NCI-H748 treated with DMSO at 0.1 percent for 48 hours (cell line): ENCODE measurements around the gene CD40.

Experiments used
- DNase-seq: peaks from one replicate; lab custom pipeline; 2025; lab: John Stamatoyannopoulos, UW

Gene CD40

GRCh38 chr20:46123482-46124245 lies 5.5 kb downstream of the CD40 start:
- no peak for DNase-seq

DNA sequence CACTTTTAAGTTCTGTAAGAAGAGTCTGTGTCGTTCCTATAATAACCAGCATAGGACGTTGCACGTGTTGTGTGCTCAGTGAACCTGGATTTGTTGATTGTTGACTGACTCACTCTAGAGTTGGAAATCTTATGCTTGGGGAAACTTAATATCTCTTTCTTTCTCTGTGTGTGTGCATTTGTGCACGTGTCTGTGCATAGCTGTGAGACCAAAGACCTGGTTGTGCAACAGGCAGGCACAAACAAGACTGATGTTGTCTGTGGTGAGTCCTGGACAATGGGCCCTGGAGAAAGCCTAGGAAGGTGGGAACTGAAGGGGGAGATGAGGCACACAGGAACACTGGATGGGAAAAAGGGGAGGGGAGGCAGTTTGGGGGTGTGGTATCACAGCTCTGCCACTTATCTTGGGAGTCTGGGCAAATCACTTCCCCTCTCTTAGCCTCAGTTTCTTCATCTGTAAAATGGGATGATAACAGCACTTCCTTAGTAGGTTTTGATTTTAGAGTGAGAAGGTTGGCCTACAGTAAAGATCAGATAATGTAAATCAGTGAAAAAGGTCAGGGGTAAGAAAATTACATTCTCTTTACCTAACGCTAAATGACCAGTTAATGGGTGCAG lies 8.4 kb downstream of the CD40 start:
- DNase-seq, result no peak

DNA sequence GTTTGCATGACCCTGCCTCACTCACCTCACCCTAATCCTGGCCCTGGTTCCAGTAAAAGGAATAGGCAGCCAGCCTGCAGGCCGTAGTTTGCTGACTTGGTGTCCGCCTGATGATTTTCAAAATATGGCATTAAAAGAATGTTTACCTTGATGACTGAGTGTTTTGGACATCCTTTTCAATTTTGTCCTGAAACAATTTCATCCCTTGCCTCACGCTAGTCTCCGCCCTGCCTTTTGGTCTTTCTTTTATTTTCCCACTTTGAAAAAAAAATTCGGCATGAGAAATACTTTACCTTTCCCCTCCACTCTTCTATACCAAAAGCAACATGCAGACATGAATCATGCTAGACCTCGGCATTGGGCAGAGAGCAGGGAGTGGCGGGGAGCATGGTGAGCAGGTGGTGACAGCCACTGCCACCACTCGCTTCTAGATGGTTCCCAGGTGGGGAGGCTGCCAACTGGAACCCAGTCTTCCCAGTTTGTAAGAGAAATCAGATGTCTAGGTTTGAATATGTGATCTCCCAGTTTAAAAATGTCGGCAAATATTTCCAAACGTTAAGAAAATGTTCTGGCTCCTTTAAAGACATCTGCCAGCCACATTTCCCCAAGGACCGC lies 9.4 kb downstream of the CD40 start:
- no peak for DNase-seq

DNA sequence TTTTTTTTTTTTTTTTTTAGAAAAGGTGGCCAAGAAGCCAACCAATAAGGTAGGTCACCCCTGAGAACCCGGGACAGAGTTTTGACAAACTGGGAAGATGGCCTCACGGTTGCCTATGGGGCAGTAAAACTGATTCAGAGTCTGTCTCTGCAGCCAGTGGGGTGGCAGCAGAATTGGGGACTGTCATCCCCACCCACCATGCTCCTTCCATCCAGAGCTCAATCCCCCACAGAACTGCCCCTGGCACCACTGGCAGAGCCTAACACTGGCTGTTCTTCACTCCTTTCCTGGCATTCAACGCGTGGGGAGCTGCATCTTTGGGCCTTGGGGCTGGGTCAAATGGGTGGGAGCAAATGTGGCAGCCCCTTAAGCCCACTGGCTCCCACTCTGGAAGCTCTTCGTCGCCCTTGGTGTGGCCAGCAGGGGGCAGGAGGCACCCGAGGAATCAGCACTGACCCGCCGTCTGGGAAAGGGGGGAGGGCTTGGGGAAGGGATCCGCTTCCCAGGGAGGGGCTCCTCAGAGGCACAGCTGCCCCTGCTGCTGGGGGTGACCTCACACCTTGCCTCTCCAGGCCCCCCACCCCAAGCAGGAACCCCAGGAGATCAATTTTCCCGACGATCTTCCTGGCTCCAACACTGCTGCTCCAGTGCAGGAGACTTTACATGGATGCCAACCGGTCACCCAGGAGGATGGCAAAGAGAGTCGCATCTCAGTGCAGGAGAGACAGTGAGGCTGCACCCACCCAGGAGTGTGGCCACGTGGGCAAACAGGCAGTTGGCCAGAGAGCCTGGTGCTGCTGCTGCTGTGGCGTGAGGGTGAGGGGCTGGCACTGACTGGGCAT lies 10.4 kb downstream of the CD40 start:
- DNase-seq, result no peak

GRCh38 chr20:46129955-46130481 lies 11.9 kb downstream of the CD40 start:
- DNase-seq, result no peak

GRCh38 chr20:46130534-46130933 lies 12.4 kb downstream of the CD40 start:
- no peak for DNase-seq

- no peak for DNase-seq
Measured at GRCh38 chr20:46131396-46131795, 13.3 kb downstream of the CD40 start.

DNA sequence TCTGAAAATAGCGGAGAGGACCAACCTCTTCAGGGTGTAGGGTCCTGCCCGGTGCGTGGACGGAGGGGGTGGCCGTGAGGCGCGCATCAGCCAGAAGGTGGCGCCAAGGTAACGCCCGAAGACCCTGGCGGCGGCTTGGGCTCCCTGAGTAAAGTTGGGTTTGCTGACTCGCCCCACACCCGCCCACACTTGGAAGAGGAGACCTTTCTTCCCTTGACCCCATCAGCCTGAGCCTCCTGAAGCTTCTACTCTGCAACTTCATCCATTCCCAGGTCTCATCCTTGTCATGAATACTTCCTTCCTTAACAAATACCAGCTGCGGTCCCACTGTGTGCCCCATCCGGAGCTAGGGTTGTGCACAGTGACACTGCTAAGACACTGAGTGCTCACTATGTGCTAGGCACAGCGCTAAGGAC lies 14.6 kb downstream of the CD40 start:
- DNase-seq, result peak; percentile 38

- DNase-seq, result no peak
Measured at GRCh38 chr20:46133886-46134654, 16.0 kb downstream of the CD40 start.

DNA sequence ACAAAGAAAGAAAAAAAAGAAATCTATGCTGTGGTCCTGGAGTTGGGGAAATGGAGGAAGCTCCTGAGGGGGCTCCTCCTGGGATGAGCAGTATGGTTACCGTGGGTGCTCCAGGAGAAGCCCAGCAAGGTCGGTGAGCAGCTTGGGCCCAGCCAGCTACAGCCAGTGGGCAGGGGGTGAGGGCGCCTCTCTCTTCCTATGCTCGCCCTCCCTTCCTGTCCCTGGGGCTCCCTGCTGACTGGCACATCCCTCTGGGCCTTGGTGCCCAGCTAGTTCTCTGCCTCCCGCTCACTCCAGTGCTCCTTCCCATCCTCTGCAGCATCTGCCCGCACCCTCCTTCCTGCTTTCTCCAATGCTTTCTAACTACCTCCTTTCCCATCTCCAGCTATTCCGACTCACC lies 16.6 kb downstream of the CD40 start:
- no peak for DNase-seq

- no peak for DNase-seq
Measured at GRCh38 chr20:46135856-46136633, 17.9 kb downstream of the CD40 start.

DNA sequence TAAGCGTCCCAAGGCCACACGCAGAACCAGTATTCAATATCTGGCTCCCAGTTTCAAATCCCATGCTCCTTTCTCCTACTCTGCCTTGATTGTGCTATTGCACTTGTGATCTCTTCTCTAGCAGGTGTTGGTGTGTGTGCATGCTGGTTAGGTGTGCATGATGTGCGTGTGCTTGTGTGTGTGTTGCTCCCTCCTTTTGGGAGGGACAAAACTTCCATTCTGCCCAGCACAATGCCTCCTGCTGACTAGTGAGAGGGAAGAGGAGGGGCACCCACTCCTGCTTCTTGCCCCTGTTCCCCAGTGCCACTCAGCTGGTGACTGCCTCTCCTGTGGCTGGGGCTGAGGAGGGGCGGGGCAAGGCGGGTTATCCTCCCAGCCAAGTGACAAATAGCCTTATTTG lies 19.7 kb downstream of the CD40 start:
- no peak for DNase-seq

- DNase-seq, result no peak
Measured at GRCh38 chr20:46139266-46139889, 21.3 kb downstream of the CD40 start.

GRCh38 chr20:46139908-46140482 lies 21.9 kb downstream of the CD40 start:
- DNase-seq, result peak; percentile 63

- no peak for DNase-seq
Measured at GRCh38 chr20:46142124-46142523, 24.0 kb downstream of the CD40 start.

- DNase-seq, result no peak
Measured at GRCh38 chr20:46144432-46145025, 26.4 kb downstream of the CD40 start.

GRCh38 chr20:46145713-46146112 lies 27.6 kb downstream of the CD40 start:
- DNase-seq, result peak; percentile 75

DNA sequence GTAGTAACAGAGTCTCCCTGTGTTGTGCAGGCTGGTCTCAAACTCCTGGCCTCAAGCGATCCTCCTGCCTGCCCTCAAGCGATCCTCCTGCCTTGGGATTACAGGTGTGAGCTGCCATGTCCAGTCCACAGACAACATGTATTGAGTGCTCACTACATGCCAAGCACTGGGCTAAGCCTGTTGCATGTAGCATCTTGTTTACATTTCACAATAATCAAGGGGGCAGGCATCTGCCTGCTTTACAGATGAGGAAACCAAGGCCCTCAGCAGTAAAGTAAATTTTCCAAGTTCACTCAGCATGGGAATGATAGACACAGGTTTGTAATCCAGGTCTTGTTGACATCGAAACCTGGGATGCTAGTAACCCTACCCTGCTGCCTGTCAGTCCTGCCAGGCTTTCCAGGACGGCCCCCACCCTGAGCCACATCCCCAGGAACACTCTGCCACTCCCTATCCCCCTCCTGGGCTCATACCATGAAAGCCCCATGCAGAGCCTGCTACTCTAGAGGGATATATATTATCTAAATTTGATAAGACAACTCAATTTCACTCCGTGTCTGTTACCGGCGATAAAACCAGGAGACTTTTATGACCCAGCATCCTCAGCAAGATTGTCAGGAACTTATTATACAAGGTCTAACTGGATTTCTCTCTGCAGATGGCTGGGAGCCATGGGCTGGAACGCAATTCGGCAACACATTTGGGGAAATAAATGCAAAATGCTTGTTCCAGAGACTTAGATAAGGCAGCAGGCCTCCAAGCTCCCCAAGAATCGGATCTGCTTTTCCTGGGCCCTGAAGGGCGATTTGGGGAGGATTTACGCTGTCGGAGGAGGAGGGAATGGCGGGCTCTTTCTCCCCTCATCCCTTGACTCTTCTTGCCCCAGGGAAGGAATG lies 30.4 kb downstream of the CD40 start:
- DNase-seq, result no peak
